Natural killer cell (primary cell): ENCODE data around the gene ELMO1. TPM values are rescaled to one million over a fixed set of nuclear protein-coding genes. Genes with fewer than 3 reads are reported as not detected.

Experiments used
- ATAC-seq, 3 donors: fragments of 150-1000 bp in 2 of 3; fragments of 200-7000 bp in 1 of 3; cut with Tn5 transposase; 1 replicate in 1 of 3; 2 replicates in 2 of 3; pipeline ENCODE4 v1.10.0; 2021; ENCODE audit warnings: mild to moderate bottlenecking in 2 of 3, moderate library complexity in 2 of 3
- DNase-seq, 2 donors: peaks; one replicate each; pipeline versions ENCODE4 v3.0.0 to v3.0.0-alpha.2; 2013 to 2021; ENCODE audit warnings: mixed read lengths in 1 of 2
- H3K27ac ChIP-seq: one replicate; pipeline ENCODE4 v1.5.1; 2013; ENCODE audit warnings: mild to moderate bottlenecking, low read length
- H3K27me3 ChIP-seq: one replicate; pipeline ENCODE4 v1.6.1; 2013; ENCODE audit warnings: low read length; ENCODE audit not compliant: control insufficient read depth, insufficient read depth
- H3K36me3 ChIP-seq: one replicate; pipeline ENCODE4 v1.6.1; 2013; ENCODE audit warnings: low read length; ENCODE audit not compliant: control insufficient read depth, insufficient read depth
- H3K4me1 ChIP-seq: one replicate; pipeline ENCODE4 v1.6.1; 2013; ENCODE audit warnings: low read length; ENCODE audit not compliant: control insufficient read depth, insufficient read depth
- H3K4me3 ChIP-seq: one replicate; pipeline ENCODE4 v1.5.1; 2013; ENCODE audit warnings: low read length
- H3K9me3 ChIP-seq: one replicate; pipeline ENCODE4 v1.6.1; 2013; ENCODE audit warnings: low read length; ENCODE audit not compliant: control insufficient read depth, insufficient read depth
- H3K27ac Mint-ChIP-seq, 2 donors: one replicate each; pipeline ENCODE4 v1.8.0; 2022; ENCODE audit warnings: mild to moderate bottlenecking in 2 of 2, mixed read lengths in 2 of 2, moderate library complexity in 1 of 2
- H3K27me3 Mint-ChIP-seq, 2 donors: one replicate each; pipeline ENCODE4 v1.8.0; 2022; ENCODE audit warnings: low read depth in 2 of 2, mixed read lengths in 2 of 2
- H3K36me3 Mint-ChIP-seq: one replicate; pipeline ENCODE4 v1.8.0; 2022; ENCODE audit warnings: mixed read lengths
- H3K4me1 Mint-ChIP-seq, 2 donors: one replicate each; pipeline ENCODE4 v1.8.0; 2022; ENCODE audit warnings: mixed read lengths in 2 of 2
- H3K4me3 Mint-ChIP-seq: one replicate; pipeline ENCODE4 v1.8.0; 2022; ENCODE audit warnings: mild to moderate bottlenecking, moderate library complexity, mixed read lengths
- H3K9me3 Mint-ChIP-seq, 2 donors: one replicate each; pipeline ENCODE4 v1.8.0; 2022; ENCODE audit warnings: mixed read lengths in 2 of 2
- WGBS: methylation state at CpG from one replicate; pipeline ENCODE4 v1.1.7; 2013; ENCODE audit warnings: missing lambda C conversion rate; ENCODE audit not compliant: insufficient coverage; 5-methylcytosine and 5-hydroxymethylcytosine counted together
- intact Hi-C: fragments of 100-400 bp; cut with micrococcal nuclease; formaldehyde crosslinking; loops from one replicate; pipeline ENCODE4 v1.14.2; 2022
- total RNA-seq, 4 donors: library from RNA; stranded (reverse); fragments of 120-200 nt in 1 of 4; gene quantifications; one replicate each; pipeline versions ENCODE4 v1.2.3 to v1.2.4, GENCODE V29; 2013 to 2022
- TF ChIP-seq, protein P1 (sequence below): fragments of 200-600 bp; IDR thresholded peaks from one replicate; pipeline ENCODE4 v1.8.0; 2022; ENCODE audit warnings: antibody characterized with exemption

ELMO1 gene
- total RNA-seq, 3 donors from 2014 or later (not counting 1 experiment from before 2014, with no cell fraction given), result 127 to 147 (median 130) TPM

DNA sequence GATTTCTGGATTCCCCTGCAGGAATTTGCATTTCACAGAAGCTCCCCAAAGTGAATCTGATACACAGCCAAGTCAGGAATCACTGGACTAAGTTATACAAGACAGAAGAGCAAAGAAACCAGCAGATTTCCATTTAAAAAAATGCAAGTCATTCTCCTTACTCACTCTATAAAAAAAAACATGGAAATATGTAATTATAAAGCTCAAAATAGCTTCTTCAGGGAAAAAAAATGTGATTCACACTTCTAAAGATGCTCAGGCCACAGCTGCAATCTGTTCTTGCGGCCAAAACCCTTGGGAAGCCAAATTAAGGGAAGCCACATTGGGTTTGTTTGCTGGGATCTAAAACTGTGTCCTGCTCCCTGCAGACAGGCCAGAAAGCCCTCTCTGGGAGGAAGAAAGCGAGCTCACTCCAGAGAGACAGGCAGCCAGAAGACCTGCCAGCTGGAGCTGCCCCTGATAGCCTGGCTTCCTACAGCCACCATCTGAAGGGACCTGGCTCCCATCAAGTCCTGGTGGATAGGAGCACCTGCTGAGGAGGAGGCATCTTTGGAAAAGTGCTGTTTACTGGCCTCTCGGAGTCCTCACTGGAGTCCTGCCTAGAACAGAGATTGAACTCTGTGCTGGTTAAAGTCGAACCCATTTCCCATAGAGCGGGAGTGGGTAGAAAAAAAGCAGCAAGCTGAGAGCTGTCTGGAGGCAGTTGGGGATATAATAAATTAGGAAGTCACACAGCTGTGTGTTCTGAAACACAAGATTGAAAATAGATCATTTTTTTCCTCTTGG is 365.2 kb downstream of the ELMO1 start:
- peaks cover 18 to 33% of the 10 kb centered on the region in 2 donors for H3K4me1 Mint-ChIP-seq
- TF ChIP-seq, protein P1, sequence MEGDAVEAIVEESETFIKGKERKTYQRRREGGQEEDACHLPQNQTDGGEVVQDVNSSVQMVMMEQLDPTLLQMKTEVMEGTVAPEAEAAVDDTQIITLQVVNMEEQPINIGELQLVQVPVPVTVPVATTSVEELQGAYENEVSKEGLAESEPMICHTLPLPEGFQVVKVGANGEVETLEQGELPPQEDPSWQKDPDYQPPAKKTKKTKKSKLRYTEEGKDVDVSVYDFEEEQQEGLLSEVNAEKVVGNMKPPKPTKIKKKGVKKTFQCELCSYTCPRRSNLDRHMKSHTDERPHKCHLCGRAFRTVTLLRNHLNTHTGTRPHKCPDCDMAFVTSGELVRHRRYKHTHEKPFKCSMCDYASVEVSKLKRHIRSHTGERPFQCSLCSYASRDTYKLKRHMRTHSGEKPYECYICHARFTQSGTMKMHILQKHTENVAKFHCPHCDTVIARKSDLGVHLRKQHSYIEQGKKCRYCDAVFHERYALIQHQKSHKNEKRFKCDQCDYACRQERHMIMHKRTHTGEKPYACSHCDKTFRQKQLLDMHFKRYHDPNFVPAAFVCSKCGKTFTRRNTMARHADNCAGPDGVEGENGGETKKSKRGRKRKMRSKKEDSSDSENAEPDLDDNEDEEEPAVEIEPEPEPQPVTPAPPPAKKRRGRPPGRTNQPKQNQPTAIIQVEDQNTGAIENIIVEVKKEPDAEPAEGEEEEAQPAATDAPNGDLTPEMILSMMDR, result no peak
- peaks cover 5% of the 10 kb centered on the region for H3K36me3 Mint-ChIP-seq
- Histone ChIP-seq H3K4me3 (no peak overlapping the region), H3K36me3 (peaks cover 3% of the 10 kb centered on the region), H3K27ac (no peak overlapping the region), H3K27me3 (no peaks in the 10 kb centered on the region), H3K4me1 (no peaks in the 10 kb centered on the region), H3K9me3 (no peaks in the 10 kb centered on the region)
- 95% methylated on average over 5 of the region's 5 CpGs for WGBS
- intact Hi-C loops, result no loop called here
- H3K27ac Mint-ChIP-seq, result peak overlapping the region in 1 of 2 donors; percentile 22
- no peak for DNase-seq
- H3K9me3 Mint-ChIP-seq, result no peaks in the 10 kb centered on the region
- no peaks in the 10 kb centered on the region for H3K27me3 Mint-ChIP-seq
- no peak for ATAC-seq
- no peak overlapping the region for H3K4me3 Mint-ChIP-seq

DNA sequence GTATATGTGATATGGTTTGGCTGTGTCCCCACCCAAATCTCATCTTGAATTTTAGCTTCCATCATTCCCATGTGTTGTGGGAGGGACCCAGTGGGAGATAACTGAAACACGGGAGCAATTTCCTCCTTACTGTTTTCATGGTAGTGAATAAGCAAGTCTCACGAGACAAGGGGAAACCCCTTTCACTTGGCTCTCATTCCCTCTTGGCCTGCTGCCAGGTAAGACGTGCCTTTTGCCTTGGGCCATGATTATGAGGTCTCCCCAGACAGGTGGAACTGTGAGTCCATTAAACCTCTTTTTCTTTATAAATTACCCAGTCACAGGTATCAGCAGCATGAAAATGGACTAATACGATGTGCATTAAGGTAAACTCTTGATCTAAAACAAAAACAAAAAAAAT is 367.2 kb downstream of the ELMO1 start:
- H3K27ac ChIP-seq, result no peak overlapping the region
- H3K27me3 Mint-ChIP-seq, result no peaks in the 10 kb centered on the region
- no peak overlapping the region for H3K4me3 ChIP-seq
- no peaks in the 10 kb centered on the region for H3K4me1 ChIP-seq
- DNase-seq, result peak in 1 of 2 donors; percentile 53
- no peak overlapping the region for H3K4me3 Mint-ChIP-seq
- H3K27ac Mint-ChIP-seq, result peak overlapping the region in 1 of 2 donors; percentile 9
- no peaks in the 10 kb centered on the region for H3K27me3 ChIP-seq
- peaks cover 5% of the 10 kb centered on the region for H3K36me3 Mint-ChIP-seq
- no peaks in the 10 kb centered on the region for H3K9me3 ChIP-seq
- H3K4me1 Mint-ChIP-seq, result peaks cover 31 to 41% of the 10 kb centered on the region in 2 donors
- intact Hi-C loops, result no loop called here
- TF ChIP-seq, protein P1, result no peak
- H3K36me3 ChIP-seq, result peaks cover 3% of the 10 kb centered on the region
- H3K9me3 Mint-ChIP-seq, result no peaks in the 10 kb centered on the region
- WGBS, result 49% methylated on average over 4 of the region's 4 CpGs
- ATAC-seq, result no peak

DNA sequence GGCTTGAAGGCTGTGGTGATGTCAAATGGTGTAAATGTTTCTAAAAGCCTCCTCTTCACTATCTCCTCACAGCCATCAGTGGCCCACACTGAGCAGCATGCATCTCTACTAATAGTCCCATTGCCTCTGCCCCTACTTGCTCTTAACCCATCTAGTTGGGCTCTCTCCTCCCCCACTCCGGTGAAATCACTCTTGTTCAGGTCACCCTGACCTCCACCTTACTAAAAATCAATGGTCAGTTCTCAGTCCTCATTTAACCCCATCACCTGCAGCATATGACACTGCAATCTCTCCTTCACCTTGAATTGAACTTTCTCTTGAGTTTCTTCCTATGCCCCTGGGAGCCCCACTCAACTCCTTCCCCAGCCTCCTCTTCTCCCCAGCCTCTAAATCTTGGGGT is 369.2 kb downstream of the ELMO1 start:
- Histone ChIP-seq H3K27me3 (no peaks in the 10 kb centered on the region), H3K4me1 (no peaks in the 10 kb centered on the region), H3K36me3 (no peaks in the 10 kb centered on the region), H3K4me3 (no peak overlapping the region), H3K9me3 (no peaks in the 10 kb centered on the region), H3K27ac (no peak overlapping the region)
- DNase-seq (no peak), ATAC-seq (no peak)
- H3K36me3 Mint-ChIP-seq, result peaks cover 5% of the 10 kb centered on the region
- H3K27me3 Mint-ChIP-seq, result no peaks in the 10 kb centered on the region
- intact Hi-C loops, result no loop called here
- TF ChIP-seq, protein P1, result no peak
- no peaks in the 10 kb centered on the region for H3K9me3 Mint-ChIP-seq
- 100% methylated on average over 1 of the region's 1 CpG for WGBS
- peaks cover 27 to 28% of the 10 kb centered on the region in 2 donors for H3K4me1 Mint-ChIP-seq
- peak overlapping the region in 1 of 2 donors; percentile 55 for H3K27ac Mint-ChIP-seq
- no peak overlapping the region for H3K4me3 Mint-ChIP-seq
